T-helper 1 cell treated with Interleukin-12 subunit alpha and Interleukin-12 subunit beta and Interleukin-4 antibody, amounts not matched to agents 30 μg/mL and 1 μg/mL, for 36 hours (primary cell): ENCODE results near the gene GRK1.

Experiments
- H3K27ac Mint-ChIP-seq: one replicate; pipeline ENCODE4 v1.8.0; 2021; ENCODE audit warnings: mild to moderate bottlenecking, mixed read lengths
- H3K27me3 Mint-ChIP-seq: one replicate; pipeline ENCODE4 v1.8.0; 2021; ENCODE audit warnings: low read depth, mixed read lengths
- H3K36me3 Mint-ChIP-seq: one replicate; pipeline ENCODE4 v1.8.0; 2021; ENCODE audit warnings: low read depth, mixed read lengths
- H3K4me1 Mint-ChIP-seq: one replicate; pipeline ENCODE4 v1.8.0; 2021; ENCODE audit warnings: low read depth, mixed read lengths
- H3K4me3 Mint-ChIP-seq: one replicate; pipeline ENCODE4 v1.8.0; 2021; ENCODE audit warnings: mild to moderate bottlenecking, moderate library complexity, mixed read lengths
- H3K9me3 Mint-ChIP-seq: one replicate; pipeline ENCODE4 v1.8.0; 2021; ENCODE audit warnings: mixed read lengths

The GRK1 gene

GRCh38 chr13:113732176-113732960 lies 65.3 kb downstream of the GRK1 start:
- no peaks in the 10 kb centered on the region for H3K9me3 Mint-ChIP-seq

GRCh38 chr13:113732961-113733950 lies 66.2 kb downstream of the GRK1 start:
- Mint-ChIP-seq H3K4me1 (no peaks in the 10 kb centered on the region), H3K9me3 (no peaks in the 10 kb centered on the region), H3K36me3 (no peaks in the 10 kb centered on the region), H3K4me3 (no peak overlapping the region), H3K27me3 (no peaks in the 10 kb centered on the region), H3K27ac (no peak overlapping the region)

More at GRCh38 chr13:113732176-113732960, 65.3 kb downstream of the GRK1 start:
- Mint-ChIP-seq H3K4me1 (no peaks in the 10 kb centered on the region), H3K4me3 (no peak overlapping the region), H3K36me3 (no peaks in the 10 kb centered on the region), H3K27me3 (no peaks in the 10 kb centered on the region), H3K27ac (no peak overlapping the region)

GRCh38 chr13:113734099-113734825 lies 67.2 kb downstream of the GRK1 start:
- no peaks in the 10 kb centered on the region for H3K27me3 Mint-ChIP-seq
- H3K9me3 Mint-ChIP-seq, result no peaks in the 10 kb centered on the region
- no peak overlapping the region for H3K27ac Mint-ChIP-seq
- H3K4me3 Mint-ChIP-seq, result no peak overlapping the region
- no peaks in the 10 kb centered on the region for H3K4me1 Mint-ChIP-seq
- H3K36me3 Mint-ChIP-seq, result no peaks in the 10 kb centered on the region

- Mint-ChIP-seq H3K4me3 (no peak overlapping the region), H3K27ac (no peak overlapping the region), H3K27me3 (peaks cover 4% of the 10 kb centered on the region), H3K9me3 (no peaks in the 10 kb centered on the region), H3K36me3 (no peaks in the 10 kb centered on the region), H3K4me1 (no peaks in the 10 kb centered on the region)
Observed at GRCh38 chr13:113734826-113735125, 67.8 kb downstream of the GRK1 start.

GRCh38 chr13:113735194-113735593 lies 68.2 kb downstream of the GRK1 start:
- Mint-ChIP-seq H3K4me1 (no peaks in the 10 kb centered on the region), H3K27ac (no peak overlapping the region), H3K9me3 (no peaks in the 10 kb centered on the region), H3K36me3 (no peaks in the 10 kb centered on the region), H3K27me3 (peaks cover 7% of the 10 kb centered on the region), H3K4me3 (no peak overlapping the region)

GRCh38 chr13:113735750-113736149 lies 68.7 kb downstream of the GRK1 start:
- Mint-ChIP-seq H3K9me3 (no peaks in the 10 kb centered on the region), H3K27me3 (peaks cover 10% of the 10 kb centered on the region), H3K36me3 (no peaks in the 10 kb centered on the region), H3K4me1 (no peaks in the 10 kb centered on the region), H3K27ac (no peak overlapping the region), H3K4me3 (no peak overlapping the region)

GRCh38 chr13:113736258-113736731 lies 69.3 kb downstream of the GRK1 start:
- peaks cover 14% of the 10 kb centered on the region for H3K27me3 Mint-ChIP-seq
- H3K4me3 Mint-ChIP-seq, result no peak overlapping the region
- no peak overlapping the region for H3K27ac Mint-ChIP-seq
- no peaks in the 10 kb centered on the region for H3K9me3 Mint-ChIP-seq
- peaks cover 2% of the 10 kb centered on the region for H3K4me1 Mint-ChIP-seq
- no peaks in the 10 kb centered on the region for H3K36me3 Mint-ChIP-seq

- no peaks in the 10 kb centered on the region for H3K36me3 Mint-ChIP-seq
- no peak overlapping the region for H3K4me3 Mint-ChIP-seq
- peaks cover 13% of the 10 kb centered on the region for H3K4me1 Mint-ChIP-seq
- H3K27ac Mint-ChIP-seq, result no peak overlapping the region
- H3K27me3 Mint-ChIP-seq, result peaks cover 22% of the 10 kb centered on the region
- H3K9me3 Mint-ChIP-seq, result no peaks in the 10 kb centered on the region
Observed at GRCh38 chr13:113737803-113738202, 70.8 kb downstream of the GRK1 start.

- H3K4me3 Mint-ChIP-seq, result no peak overlapping the region
- peaks cover 13% of the 10 kb centered on the region for H3K4me1 Mint-ChIP-seq
- peaks cover 23% of the 10 kb centered on the region for H3K27me3 Mint-ChIP-seq
Observed at GRCh38 chr13:113739527-113740285, 72.7 kb downstream of the GRK1 start.

GRCh38 chr13:113740286-113740556 lies 73.2 kb downstream of the GRK1 start:
- Mint-ChIP-seq H3K4me1 (peaks cover 15% of the 10 kb centered on the region), H3K9me3 (no peaks in the 10 kb centered on the region), H3K4me3 (no peak overlapping the region), H3K27me3 (peaks cover 28% of the 10 kb centered on the region), H3K36me3 (no peaks in the 10 kb centered on the region), H3K27ac (no peak overlapping the region)

More at GRCh38 chr13:113739527-113740285, 72.7 kb downstream of the GRK1 start:
- Mint-ChIP-seq H3K36me3 (no peaks in the 10 kb centered on the region), H3K27ac (no peak overlapping the region), H3K9me3 (no peaks in the 10 kb centered on the region)

GRCh38 chr13:113740661-113741060 lies 73.6 kb downstream of the GRK1 start:
- peaks cover 15% of the 10 kb centered on the region for H3K4me1 Mint-ChIP-seq
- no peaks in the 10 kb centered on the region for H3K9me3 Mint-ChIP-seq
- no peaks in the 10 kb centered on the region for H3K36me3 Mint-ChIP-seq
- no peak overlapping the region for H3K4me3 Mint-ChIP-seq
- H3K27ac Mint-ChIP-seq, result no peak overlapping the region
- H3K27me3 Mint-ChIP-seq, result peaks cover 28% of the 10 kb centered on the region

GRCh38 chr13:113741191-113741668 lies 74.2 kb downstream of the GRK1 start:
- Mint-ChIP-seq H3K4me1 (peaks cover 15% of the 10 kb centered on the region), H3K27me3 (peaks cover 28% of the 10 kb centered on the region), H3K36me3 (no peaks in the 10 kb centered on the region), H3K27ac (peak overlapping the region; percentile 43), H3K4me3 (no peak overlapping the region), H3K9me3 (no peaks in the 10 kb centered on the region)

GRCh38 chr13:113742000-113742441 lies 75.0 kb downstream of the GRK1 start:
- Mint-ChIP-seq H3K4me1 (peaks cover 15% of the 10 kb centered on the region), H3K4me3 (no peak overlapping the region), H3K27ac (no peak overlapping the region), H3K36me3 (no peaks in the 10 kb centered on the region), H3K9me3 (no peaks in the 10 kb centered on the region), H3K27me3 (peaks cover 28% of the 10 kb centered on the region)
